ENCODE data around the gene MBD3L1. TPM values are rescaled to one million over a fixed set of nuclear protein-coding genes. Genes with fewer than 3 reads are reported as not detected.

The MBD3L1 gene
- polyA plus RNA-seq (ENCODE audit: insufficient read length), result not detected

DNA sequence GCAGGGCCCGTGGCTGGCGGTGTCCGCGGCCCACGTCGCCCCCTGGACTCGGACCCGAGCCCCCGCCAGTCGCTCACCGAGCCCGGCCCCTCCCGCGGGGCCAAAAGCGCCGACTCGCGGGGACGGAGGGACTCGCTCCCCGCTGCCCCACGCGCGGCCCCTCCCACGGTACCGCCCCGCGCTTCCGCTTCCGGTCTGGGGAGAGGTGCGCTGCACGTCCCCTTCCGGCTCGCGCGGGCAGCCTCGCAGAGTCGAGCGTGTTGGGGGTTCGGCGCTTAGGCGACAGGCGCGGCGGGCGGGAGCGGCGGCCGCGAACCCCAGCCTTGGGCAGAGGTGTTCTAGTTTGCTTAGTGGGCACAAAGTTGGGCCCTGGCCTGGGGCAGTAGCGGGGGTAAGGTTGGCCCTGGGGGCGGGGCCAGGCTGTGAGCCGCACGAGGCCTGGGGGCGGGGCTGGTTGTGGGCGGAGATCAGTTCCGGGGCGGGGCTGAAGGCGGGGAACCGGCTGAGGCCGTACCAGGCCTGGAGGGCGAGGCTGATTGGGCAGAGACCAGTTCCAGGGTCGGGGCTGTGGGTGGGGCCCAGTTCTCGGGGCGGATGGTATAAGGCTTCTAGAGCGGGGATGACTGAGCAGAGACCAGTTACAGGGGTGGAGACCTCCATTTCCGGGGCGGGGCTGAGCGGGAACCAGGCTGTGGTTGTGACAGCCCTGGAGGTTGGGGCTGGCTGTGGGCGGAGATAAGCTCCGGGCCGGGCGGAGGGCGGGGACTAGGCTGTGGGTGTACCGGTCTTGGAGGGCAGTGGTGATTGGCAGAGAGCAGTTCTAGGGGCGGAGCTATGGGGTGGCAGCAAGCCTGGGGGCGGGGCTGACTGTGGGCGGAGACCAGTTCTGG is at the start of gene MBD3L1, which contains the start of gene ZNF558:
Gene MBD3L1, plus strand, starts transcription at position 246 of the 890 bp plus-strand sequence. CDS start 10,302 bp downstream, outside the sequence.
Gene ZNF558, minus strand, starts transcription at position 173 of the 890 bp plus-strand sequence. CDS start 9,645 bp downstream, outside the sequence.
- DNase-seq (ENCODE audit: low read depth), result peak; percentile 68

GRCh38 chr19:8794823-8795222 is 37.4 kb upstream of the MBD3L1 start:
- no peak for DNase-seq (ENCODE audit: low read depth)

DNA sequence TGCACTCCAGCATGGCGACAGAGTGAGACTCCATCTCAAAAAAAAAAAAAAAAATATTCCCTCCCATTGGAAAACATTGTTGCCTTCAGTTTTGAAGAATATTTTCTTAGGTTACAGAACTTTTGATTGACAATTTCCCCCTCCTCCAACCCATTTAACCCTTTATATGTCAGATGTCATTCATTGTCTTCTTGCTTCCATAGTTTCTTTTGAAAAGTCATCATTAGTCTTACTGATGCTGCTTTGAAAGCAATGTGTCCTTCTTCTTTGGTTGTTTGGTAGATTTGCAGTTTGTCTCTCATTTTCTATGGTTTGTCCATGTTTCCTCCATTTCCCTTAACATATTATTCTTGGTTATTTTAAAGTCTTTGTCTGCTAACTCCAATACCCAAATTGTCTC is 25.5 kb upstream of the MBD3L1 start:
- DNase-seq (ENCODE audit: low read depth), result no peak

GRCh38 chr19:8811315-8812172 is 20.6 kb upstream of the MBD3L1 start:
- no peak for DNase-seq (ENCODE audit: low read depth)

GRCh38 chr19:8814176-8814575 is 18.0 kb upstream of the MBD3L1 start:
- DNase-seq (ENCODE audit: low read depth), result no peak

GRCh38 chr19:8815780-8816179 is 16.4 kb upstream of the MBD3L1 start:
- DNase-seq (ENCODE audit: low read depth), result no peak

DNA sequence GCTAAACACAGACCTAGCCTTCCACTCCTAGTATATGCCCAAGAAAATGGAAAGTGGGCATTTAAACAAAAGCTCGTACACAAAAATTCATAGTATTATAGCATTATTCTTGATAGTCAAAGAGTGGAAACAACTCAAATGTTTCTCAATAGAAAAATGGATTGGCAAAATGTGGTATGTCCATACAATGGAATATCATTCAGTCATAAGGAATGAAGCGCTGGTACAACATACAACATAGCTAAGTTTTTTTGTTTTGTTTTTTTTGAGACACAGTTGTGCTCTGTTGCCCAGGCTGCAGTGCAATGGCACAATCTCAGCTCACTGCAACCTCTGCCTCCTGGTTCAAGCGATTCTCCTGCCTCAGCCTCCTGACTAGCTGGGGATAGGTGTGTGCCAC is 11.9 kb upstream of the MBD3L1 start:
- no peak for DNase-seq (ENCODE audit: low read depth)

GRCh38 chr19:8821748-8822241 is 10.4 kb upstream of the MBD3L1 start:
- DNase-seq (ENCODE audit: low read depth), result no peak

DNA sequence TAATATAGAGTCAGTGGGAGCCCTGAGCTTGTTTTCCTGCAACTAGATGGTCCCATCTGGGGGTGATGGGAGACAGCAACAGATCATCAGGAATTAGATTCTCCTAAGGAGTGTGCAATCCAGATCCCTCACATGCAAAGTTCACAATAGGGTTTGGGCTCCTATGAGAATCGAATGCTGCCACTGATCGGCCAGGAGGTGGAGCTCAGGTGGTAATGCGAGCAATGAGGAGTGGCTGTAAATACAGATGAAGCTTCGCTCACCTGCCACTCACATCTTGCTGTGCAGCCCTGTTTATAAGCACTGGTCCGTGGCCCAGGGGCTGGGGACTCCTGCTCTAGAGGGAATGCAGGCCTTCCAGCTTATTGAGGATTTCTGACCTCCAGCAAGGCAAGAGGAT is 5.8 kb upstream of the MBD3L1 start:
- DNase-seq (ENCODE audit: low read depth), result no peak

- DNase-seq (ENCODE audit: low read depth), result no peak
These were observed 4.9 kb upstream of the MBD3L1 start for GRCh38 chr19:8827277-8827676.

GRCh38 chr19:8831373-8831772 is 804 bp upstream of the MBD3L1 start:
- DNase-seq (ENCODE audit: low read depth), result no peak

DNA sequence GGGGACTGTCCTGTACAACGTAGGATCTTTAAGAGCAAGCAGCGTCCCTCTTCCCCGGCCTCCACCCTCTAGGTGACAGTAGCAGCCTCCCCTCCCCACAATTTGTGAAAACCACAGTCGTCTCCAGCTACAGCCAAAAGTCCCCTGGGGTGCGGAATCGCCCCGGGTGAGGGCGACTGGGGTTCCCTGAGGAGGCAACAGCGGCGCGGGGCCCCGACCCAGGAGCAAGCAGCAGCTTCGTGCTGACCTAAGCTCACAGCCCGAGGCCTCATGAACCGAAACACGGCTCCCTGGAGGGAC is 395 bp upstream of the MBD3L1 start:
- no peak for DNase-seq (ENCODE audit: low read depth)

DNA sequence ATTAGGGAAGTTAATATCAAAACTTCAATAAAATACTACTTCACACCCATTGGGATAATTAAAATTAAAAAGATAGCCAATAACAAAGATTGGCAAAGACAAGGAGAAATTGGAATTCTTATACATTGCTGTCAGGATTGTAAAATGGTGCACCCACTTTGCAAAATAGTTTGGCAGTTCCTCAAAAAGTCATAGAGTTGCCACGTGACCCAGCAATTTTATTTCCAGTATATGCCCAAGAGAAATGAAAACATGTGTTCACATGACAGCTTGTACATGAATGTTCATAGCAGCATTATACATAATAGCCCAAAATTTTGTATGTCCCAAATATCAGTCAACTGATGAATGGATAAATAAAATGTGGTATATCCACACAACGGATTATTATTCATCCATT is 3.3 kb downstream of the MBD3L1 start:
- no peak for DNase-seq (ENCODE audit: low read depth)

- DNase-seq (ENCODE audit: low read depth), result no peak
These were observed 3.7 kb downstream of the MBD3L1 start for GRCh38 chr19:8835877-8836276.

GRCh38 chr19:8840708-8841107 is 8.5 kb downstream of the MBD3L1 start:
- no peak for DNase-seq (ENCODE audit: low read depth)

DNA sequence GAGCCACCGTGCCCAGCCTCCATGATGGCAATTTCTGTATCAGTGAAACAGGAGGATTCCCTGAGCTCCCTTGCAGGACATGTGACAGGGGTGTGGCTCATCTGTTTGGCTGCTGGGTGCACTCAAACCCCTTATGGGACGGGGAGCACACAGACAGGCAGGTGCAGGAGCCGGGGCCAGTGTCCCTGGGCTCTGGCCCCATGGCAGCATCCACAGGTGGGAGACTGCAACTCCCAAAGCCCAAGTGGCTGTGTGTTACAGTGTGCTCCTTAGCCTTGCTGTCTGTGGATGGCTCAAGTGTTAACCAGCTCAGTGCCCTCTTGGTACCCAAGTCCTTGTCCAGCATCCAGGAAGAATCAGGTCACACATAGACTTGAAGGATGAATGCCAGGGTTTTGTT is 14.6 kb downstream of the MBD3L1 start:
- no peak for DNase-seq (ENCODE audit: low read depth)

DNA sequence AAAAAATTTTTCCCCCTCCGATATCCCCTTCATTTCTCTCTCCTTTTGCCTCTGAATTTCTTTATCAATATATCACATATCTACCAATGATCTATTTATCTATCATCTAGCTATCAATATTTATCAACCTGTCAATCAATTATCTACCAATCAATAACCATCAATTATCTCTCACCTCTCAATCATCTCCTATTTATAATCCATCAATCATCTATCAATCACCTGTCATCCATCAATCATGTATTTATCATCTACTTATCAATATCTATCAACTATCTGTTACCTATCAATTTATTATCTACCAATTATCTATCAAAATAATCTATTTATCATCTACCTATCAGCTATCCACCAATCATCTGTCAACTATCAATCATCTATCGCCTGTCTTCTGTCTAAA is 17.1 kb downstream of the MBD3L1 start:
- DNase-seq (ENCODE audit: low read depth), result no peak

GRCh38 chr19:8850488-8850887 is 18.3 kb downstream of the MBD3L1 start:
- no peak for DNase-seq (ENCODE audit: low read depth)

- no peak for DNase-seq (ENCODE audit: low read depth)
These were observed 26.1 kb downstream of the MBD3L1 start for GRCh38 chr19:8858260-8858659.

DNA sequence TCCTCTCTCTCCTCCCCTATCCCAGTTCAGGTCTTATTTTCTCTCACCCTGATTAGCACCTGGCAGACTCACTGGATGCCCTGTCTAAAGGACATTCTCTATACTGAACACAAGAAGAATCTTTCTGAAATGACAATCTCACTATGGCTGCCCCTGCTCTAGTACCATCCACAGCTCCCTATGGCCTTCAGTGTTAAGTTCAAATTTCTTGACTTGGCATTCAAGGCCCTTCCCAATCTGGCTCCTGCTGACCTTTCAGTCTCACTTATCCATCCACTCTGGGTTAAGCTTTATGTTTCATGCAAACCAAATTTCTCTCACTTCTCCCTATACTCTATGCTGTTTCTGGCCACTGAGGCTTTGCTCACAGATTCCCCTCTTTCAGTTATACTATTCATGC is 34.2 kb downstream of the MBD3L1 start:
- no peak for DNase-seq (ENCODE audit: low read depth)

- no peak for DNase-seq (ENCODE audit: low read depth)
These were observed 45.9 kb downstream of the MBD3L1 start for GRCh38 chr19:8877854-8878705.

All from forelimb muscle (tissue), 1 donor.